Endometrial microvascular endothelial cells (primary cell): ENCODE results near the gene TRIP13. TPM values are rescaled to one million over a fixed set of nuclear protein-coding genes. Genes with fewer than 3 reads are reported as not detected.
"Not testable (repeated sequence)": the region's sequence is repeated elsewhere in the genome, so short reads cannot be mapped to it uniquely, and the experiment has no call there.

Experiments
- in situ Hi-C: cut with HindIII; loops from 2 replicates; pipeline ENCODE4 v1.10.0; 2017; ENCODE audit warnings: low sequenced_read_pairs, low pct_unique_long_range_greater_than_20kb; ENCODE audit errors: inconsistent ontology term
- total RNA-seq: library from RNA; depleted of rRNA; stranded (reverse); fragments of >200 nt; gene quantifications from one replicate; pipeline ENCODE4 v1.2.3, GENCODE V29; 2015; ENCODE audit errors: inconsistent ontology term

Gene TRIP13
- total RNA-seq, 1 donor from 2014 or later: 64.1 TPM

DNA sequence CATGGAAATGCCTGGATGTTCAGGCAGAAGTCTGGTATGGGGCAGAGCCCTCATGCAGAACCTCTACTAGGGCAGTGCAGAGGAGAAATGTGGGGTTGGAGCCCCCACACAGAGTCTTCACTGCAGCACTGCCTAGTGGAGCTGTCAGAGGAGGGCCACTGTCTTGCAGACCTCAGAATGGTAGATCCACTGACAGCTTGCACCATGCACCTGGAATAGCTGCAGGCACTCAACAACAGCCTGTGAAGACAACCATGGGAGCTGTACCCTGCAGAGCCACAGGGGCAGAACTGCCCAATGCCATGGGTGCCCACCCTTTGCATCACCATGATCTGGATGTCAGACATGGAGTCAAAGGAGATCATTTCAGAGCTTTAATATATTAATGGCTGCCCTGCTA lies 36.9 kb downstream of the TRIP13 start:
- in situ Hi-C loops: no loop called here

GRCh38 chr5:930866-931265 lies 38.2 kb downstream of the TRIP13 start:
- in situ Hi-C loops: no loop called here

DNA sequence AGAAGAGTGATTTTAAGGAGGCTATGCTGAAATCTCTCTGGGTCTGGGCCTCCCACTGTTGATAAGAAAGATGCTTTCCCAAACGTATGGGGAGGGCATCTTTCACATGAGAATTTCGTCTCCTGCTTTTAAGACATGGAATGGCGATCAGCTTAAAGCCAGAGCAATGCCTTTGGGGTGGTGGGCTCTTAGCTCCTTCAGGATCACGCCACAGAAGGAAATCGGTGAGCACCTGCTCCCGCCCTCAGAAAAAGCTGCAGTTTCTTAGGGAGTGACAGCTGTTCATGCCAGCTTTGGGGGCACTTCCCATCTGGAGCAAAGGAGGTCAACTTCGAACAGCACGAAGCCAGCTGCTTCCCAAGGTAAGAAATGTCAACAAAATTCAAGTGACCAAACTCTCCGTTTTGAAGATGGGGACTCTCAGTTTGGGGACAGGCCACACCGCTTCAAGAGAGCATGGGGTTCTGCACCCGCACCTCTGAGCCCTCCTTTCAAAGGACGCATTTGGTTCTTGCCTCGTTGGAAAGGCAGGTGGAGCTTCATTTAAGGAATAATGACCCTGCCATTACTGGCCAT lies 39.0 kb downstream of the TRIP13 start:
- in situ Hi-C loops: no loop called here

DNA sequence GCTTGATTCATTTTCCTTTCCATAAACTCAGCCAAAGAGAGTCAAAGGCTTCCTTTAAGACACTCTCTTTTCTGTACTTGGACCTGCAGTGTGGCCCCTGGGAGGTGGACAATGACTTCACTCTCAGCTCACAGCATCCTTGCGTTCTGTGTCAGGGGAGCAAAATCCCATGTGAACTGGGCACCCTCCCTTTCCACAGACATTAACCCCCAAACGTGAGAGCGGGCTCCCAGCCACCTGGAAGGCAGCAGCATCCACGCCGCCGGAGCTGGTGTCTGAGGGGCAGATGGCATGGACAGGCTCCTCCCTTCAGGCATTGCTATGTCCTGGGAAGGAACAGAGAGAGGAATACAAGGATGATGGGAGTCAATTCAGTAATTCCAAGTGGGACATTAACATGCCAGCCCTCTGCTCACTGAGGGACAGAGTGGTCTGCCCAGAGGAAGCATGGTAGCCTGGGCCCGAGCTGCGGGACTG lies 39.5 kb downstream of the TRIP13 start:
- in situ Hi-C loops: no loop called here

DNA sequence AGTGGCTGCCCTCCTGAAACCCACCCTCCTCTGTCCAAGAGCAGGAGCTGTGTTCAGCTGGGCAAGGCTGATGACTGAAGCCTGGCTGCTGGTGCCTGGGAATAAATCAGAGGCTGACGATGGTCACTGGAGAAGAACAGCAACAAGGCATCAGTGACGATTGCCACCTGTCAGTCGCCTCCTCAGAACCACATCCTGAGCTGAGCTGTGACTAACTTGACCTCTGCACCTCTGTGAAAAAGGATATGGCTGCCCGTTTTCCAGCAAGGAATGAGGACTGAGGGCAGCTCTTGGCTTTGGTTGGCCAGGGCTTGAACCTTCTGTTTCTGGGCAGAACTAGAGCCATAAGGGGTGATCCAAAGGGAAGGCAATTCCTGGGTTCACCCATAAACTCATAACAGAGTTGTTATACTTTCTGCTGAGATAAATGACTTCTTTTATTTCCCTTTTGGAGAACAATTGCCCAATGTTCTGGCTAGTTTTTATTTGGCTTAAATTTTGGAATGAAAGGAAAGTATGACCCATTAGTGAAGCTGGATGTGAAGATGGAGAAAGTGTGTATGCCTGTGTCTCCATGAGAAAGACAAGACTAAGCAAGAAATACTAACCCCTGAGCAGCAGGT lies 40.1 kb downstream of the TRIP13 start:
- in situ Hi-C loops: no loop called here

DNA sequence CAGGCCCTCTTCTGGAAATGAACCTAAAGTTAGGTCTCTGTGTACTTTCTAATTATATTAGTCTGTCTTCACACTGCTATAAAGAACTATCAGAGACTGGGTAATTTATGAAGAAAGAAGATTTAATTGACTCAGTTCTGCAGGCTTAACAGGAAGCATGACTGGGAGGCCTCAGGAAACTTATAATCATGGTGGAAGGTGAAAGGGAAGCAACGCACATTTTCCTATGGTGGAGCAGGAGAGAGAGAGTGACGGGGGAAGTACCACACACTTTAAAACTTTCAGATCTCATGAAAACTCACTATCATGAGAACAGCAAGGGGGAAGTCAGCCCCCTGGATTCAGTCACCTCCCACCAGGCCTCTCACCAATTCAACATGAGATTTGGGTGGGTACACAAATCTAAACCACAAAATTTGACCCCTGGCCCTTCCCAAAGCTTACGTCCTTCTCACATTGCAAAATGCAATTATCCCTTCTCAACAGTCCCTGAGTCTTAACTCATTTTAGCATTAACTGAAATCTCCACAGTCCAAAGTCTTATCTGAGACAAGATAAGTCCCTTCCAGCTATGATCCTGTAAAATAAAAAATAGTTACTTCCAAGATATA lies 40.7 kb downstream of the TRIP13 start:
- in situ Hi-C loops: no loop called here

DNA sequence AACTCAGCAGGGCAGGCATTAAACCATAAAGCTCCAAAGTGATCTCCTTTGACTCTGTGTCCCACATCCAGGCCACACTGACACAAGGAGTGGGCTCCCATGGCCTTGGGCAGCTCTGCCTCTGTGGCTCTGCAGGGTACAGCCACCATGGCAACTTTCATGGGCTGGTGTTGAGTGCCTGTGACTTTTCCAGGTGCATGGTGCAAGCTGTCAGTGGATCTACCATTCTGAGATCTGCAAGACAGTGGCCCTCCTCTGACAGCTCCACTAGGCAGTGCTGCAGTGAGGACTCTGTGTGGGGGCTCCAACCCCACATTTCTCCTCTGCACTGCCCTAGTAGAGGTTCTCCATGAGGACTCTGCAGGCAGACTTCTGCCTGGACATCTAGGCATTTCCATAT lies 41.3 kb downstream of the TRIP13 start:
- in situ Hi-C loops: not testable (repeated sequence)

DNA sequence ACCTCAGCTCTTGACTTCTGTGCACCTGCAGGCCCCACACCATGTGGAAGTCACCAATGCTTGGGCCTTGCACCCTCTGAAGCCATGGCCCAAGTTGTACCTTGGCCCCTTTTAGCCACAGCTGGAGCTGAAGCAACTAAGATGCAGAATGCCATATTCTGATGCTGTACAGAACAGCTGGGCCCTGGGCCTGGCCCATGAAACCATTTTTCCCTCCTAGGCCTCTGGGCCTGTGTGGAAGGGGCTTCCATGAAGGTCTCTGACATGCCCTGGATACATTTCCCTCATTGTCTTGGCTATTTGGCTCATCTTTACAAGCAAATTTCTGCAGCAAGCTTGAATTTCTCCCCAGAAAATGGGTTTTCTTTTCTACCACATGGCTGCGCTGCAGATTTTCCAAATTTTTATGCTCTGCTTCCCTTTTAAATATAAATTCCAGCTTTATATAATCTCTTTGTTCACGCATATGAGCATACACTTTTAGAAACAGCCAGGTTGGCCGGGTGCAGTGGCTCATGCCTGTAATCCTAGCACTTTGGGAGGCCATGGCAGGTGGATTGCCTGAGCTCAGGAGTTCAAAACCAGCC lies 41.8 kb downstream of the TRIP13 start:
- in situ Hi-C loops: not testable (repeated sequence)

DNA sequence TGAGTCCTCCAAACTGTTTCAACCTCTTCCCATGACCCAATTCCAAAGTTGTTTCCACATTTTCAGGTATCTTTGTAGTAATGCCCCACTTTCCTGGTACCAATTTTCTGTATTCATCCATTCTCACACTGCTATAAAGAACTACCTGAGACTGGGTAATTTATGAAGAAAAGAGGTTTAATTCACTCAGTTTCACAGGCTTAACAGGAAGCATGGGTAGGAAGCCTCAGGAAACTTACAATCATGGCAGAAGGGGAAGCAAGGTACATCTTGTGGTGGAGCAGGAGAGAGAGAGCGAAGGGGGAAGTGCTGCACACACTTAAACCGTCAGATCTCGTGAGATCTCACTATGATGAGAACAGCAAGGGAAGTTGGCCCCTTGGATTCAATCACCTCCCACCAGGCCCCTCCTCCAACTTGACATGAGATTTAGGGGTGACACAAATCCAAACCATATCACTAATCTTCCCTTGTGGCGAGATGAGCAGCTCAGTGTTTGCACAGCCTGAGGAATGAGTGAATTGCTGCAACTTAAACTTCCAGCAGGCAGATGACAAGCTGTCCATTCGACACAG lies 42.9 kb downstream of the TRIP13 start:
- in situ Hi-C loops: no loop called here

DNA sequence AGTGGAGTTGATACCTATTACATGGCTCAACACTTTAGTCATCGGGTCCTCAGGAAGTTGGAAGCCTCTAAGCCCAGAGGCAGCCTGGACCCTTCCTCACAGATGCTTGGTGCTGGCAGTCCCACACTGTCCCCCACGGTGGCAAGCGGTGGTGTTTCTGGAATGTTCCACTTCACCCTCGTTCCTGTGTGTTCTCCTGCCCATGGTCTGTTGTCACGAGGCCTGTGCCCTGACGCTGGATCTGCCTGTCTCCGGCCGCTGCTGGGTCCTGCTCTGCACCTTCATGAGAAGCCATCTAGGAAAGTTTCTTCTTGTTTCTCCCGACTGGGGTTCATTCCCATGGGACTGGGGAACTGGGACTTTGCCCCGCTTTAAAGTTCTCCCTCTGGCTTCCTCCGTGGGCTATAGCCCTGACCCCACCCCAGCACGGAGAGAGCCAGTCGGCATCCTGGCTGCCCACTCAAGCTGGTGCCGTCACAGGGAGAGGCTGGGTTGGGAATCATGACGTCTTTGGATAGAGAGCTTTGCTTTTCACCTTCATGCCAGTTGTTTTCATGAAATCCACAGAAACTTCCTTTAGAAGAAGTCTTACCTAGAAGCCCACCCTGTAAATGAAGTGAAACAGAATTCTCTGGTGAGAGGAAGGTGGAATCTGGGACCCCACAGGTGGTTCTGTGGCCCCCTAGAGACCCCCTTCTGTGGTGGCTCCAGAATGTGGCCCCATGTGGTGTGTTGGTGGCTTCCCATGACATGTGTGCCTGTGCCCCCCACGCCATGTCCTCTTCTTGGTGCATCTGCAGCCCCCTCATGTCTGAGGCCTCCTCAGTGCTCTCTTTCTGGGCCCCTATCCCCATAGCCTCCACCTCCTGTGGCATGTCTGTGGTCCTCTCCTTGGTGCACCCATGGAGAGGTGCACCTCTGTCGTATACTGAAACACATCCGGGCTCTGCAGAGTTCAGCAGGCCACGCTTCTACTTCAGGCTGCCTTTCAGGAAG lies 43.8 kb downstream of the TRIP13 start:
- in situ Hi-C loops: no loop called here

- in situ Hi-C loops: no loop called here
Measured at GRCh38 chr5:937151-937924, 44.7 kb downstream of the TRIP13 start.

DNA sequence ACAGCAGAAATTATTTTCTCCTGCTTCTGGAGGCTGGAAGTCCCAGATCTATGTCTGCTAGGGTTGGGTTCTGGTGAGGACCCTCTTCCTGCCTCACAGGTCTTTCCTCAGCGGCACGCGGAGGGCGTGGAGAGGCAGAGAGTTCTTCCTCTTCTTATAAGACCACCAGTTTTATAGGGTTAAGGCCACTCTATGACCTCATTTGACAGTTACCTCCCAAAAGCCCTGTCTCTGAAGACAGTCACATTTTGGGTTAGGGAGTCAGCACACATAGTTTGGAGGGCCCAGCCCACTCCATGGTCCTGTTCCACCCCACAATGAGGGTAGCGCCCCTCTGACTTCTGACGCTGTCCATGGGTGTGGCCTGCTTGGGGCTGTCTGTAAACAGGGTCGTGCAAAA lies 46.7 kb downstream of the TRIP13 start:
- in situ Hi-C loops: no loop called here

- in situ Hi-C loops: not testable (repeated sequence)
Measured at GRCh38 chr5:940741-941140, 48.1 kb downstream of the TRIP13 start.

- in situ Hi-C loops: no loop called here
Measured at GRCh38 chr5:943201-943917, 50.7 kb downstream of the TRIP13 start.

DNA sequence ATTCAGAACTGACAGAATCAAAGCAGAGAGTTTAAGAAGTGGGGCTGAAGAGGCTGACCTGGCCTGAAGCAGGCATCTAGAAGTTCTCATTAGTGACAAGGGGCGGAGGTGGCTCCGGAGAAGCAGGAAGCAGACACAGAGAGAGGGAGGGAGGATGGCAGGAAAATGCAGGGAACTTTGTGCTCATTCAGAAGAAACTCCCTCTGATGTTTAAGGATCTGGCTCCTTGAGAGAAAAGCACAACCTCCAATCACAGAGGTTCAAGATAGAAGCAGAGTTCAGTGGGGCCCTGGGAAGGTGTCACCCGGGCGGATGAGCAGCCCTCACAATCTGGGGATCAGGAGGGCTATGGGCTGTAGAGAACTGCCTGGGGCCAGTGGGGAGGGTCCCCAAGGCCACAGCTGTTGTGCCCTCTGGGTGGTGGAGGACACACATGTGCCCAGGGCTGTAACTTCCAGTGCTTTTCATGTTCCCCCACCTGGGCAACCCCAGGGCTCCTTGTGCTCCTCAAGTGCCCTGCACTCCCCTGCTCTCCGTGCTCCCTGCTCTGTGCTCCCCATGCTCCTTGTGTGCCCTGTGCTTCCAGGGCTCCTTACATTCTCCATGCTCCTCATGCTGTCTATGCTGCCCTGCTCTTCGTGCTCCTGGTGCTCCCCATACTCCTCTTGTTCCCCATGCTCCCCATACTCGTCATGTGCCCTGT lies 51.4 kb downstream of the TRIP13 start:
- in situ Hi-C loops: no loop called here

GRCh38 chr5:944621-944927 lies 51.9 kb downstream of the TRIP13 start:
- in situ Hi-C loops: no loop called here
